Measurements from ENCODE around the gene WWTR1. TPM values are rescaled to one million over a fixed set of nuclear protein-coding genes. Genes with fewer than 3 reads are reported as not detected.

WWTR1 gene
- total RNA-seq, 2 experiments from 2014 or later: 0.40 to 0.63 TPM

DNA sequence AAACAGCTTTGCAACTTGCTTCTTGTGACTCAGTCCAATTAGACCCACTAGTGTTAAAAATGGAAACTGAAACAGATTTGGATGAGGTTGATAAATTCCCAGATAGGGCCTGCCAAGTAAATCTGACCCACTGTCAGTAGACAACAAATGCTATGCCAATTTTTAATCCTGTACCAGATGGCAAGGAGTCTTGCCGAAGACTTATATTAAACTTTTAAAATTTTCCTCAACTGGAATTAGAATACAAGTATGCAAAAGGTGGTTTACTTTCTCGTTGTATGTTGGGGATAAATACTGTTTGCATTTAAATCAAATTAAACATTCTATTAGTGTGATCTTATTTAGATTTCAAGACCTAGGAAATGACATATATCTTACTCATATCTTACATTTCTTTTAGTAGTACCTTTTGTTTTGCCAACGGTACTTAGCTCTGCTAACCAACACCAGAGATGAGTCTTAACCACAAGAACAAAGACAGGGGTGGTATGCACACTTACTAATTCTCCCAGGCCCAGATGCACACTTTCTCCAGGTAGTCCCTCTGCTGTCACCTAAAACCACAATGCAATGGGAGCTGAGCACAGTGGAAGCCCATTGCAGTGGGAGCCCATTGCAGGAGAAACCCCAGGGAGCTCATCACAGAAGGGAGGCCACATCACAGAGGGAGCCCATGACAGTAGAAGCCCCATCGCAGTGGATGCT, 77.8 kb downstream of the WWTR1 start:
- H3K4me1 Mint-ChIP-seq (ENCODE audit: low read depth): peaks cover 20% of the 10 kb centered on the region
- intact Hi-C loops (cut with micrococcal nuclease): no loop called here
- ChIA-PET POLR2A (no interaction called here), CTCF (interaction anchor here (1.4 to 4.0 kb wide), 4 partner anchors 10 to 172 kb away, joined by 3 to 25 read pairs (median 6); partner anchors contain the start of gene COMMD2)
- H3K27me3 Mint-ChIP-seq: peaks cover 4% of the 10 kb centered on the region
- H3K27ac Mint-ChIP-seq: no peak overlapping the region
- ATAC-seq (peak; percentile 80), DNase-seq (no peak)
- TF ChIP-seq, protein P1, sequence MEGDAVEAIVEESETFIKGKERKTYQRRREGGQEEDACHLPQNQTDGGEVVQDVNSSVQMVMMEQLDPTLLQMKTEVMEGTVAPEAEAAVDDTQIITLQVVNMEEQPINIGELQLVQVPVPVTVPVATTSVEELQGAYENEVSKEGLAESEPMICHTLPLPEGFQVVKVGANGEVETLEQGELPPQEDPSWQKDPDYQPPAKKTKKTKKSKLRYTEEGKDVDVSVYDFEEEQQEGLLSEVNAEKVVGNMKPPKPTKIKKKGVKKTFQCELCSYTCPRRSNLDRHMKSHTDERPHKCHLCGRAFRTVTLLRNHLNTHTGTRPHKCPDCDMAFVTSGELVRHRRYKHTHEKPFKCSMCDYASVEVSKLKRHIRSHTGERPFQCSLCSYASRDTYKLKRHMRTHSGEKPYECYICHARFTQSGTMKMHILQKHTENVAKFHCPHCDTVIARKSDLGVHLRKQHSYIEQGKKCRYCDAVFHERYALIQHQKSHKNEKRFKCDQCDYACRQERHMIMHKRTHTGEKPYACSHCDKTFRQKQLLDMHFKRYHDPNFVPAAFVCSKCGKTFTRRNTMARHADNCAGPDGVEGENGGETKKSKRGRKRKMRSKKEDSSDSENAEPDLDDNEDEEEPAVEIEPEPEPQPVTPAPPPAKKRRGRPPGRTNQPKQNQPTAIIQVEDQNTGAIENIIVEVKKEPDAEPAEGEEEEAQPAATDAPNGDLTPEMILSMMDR (IDR thresholded peaks at IDR 0.05): no peak
- no peak overlapping the region for H3K4me3 Mint-ChIP-seq
- H3K9me3 Mint-ChIP-seq: no peaks in the 10 kb centered on the region
- no peaks in the 10 kb centered on the region for H3K36me3 Mint-ChIP-seq (ENCODE audit: low read depth)

DNA sequence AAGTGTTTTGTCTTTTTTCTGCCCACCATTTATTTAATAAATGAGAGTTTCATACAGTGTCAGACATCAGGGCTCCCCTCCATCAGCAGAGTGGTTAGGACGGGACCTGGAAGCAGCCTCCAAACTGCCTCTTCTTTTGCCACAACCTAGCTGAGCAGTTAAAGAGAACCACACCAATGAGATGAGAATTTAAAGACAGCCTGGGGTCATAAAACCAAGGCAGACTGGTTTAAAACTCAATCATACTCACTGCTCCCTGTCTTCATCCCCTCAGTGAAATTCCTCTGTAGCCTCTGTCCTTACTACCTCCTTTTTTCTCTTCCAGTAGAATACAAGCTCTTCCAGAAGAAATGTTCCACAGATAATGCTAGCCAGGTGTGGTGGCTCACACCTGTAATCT, 78.7 kb downstream of the WWTR1 start:
- Mint-ChIP-seq H3K4me1 (ENCODE audit: low read depth) (peaks cover 24% of the 10 kb centered on the region), H3K36me3 (ENCODE audit: low read depth) (no peaks in the 10 kb centered on the region), H3K9me3 (no peaks in the 10 kb centered on the region), H3K27ac (no peak overlapping the region), H3K27me3 (peaks cover 4% of the 10 kb centered on the region), H3K4me3 (no peak overlapping the region)
- CTCF ChIA-PET: interaction anchor here (1.5 to 4.0 kb wide), 3 partner anchors 10 to 173 kb away, joined by 6 to 25 read pairs (median 7); partner anchors contain the start of gene COMMD2
- DNase-seq (no peak), ATAC-seq (no peak)
- TF ChIP-seq, protein P1 (IDR thresholded peaks at IDR 0.05): no peak
- POLR2A ChIA-PET: interaction anchor here (1.1 kb wide), 1 partner anchor 234 kb away, joined by 4 read pairs; the partner anchor contains the start of gene RNF13
- intact Hi-C loops (cut with micrococcal nuclease): no loop called here

DNA sequence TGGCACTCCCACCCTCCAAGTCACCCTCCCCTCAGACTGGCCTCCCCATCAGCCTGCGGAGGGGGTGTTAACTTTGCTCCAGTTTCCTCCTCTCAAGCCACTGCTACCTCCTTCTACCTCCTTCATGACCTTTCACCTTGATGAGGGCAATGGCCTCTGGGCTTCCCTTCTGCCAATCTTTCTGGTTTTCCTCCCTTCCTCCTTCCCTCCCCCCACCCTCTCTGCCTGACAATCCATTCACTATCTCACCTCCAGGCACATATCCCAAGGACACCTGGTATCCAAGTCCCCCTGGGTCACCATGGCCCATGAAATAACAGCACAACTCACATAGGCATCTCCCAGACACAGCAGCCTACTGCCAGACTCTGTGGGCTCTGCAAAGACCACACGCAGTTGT, 80.0 kb downstream of the WWTR1 start:
- TF ChIP-seq, protein P1 (IDR thresholded peaks at IDR 0.05): no peak
- Mint-ChIP-seq H3K27me3 (peaks cover 4% of the 10 kb centered on the region), H3K9me3 (no peaks in the 10 kb centered on the region), H3K4me1 (ENCODE audit: low read depth) (peaks cover 25% of the 10 kb centered on the region), H3K36me3 (ENCODE audit: low read depth) (no peaks in the 10 kb centered on the region), H3K27ac (no peak overlapping the region), H3K4me3 (no peak overlapping the region)
- POLR2A ChIA-PET: no interaction called here
- DNase-seq (no peak), ATAC-seq (no peak)
- CTCF ChIA-PET: interaction anchor here (0.7 to 4.0 kb wide), 2 partner anchors 8 to 10 kb away, joined by 3 to 25 read pairs; no protein-coding TSS in a partner anchor
- intact Hi-C loops (cut with micrococcal nuclease): no loop called here

DNA sequence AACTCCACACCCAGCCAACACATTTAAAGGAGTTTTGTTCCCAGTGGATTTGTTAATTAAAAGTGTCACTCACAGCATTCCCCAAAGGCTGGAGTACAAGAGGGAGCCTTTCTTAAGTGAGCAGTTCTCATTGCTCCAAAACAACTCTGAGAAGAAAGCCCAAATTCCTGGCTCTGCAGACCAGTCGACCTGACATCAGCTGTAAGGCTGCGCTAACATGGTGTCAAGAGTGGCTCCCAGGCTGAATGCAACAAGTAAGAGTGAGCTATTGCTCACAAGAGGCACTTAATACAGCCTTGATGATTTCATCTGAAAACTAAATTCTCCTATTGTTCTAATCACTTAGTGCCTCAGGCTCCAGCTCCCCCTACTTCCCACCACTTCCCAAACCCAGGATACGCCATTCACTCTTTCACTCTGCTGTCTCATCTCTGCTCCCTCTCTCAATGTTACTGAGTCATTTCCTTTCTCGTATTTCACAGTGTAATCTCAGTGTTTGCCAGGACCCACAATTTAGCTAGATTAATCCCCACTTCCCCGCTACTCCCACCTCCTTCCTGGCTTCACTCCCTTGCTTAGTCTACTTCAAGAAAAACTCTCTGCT, 81.8 kb downstream of the WWTR1 start:
- no peak overlapping the region for H3K27ac Mint-ChIP-seq
- H3K4me3 Mint-ChIP-seq: no peak overlapping the region
- H3K9me3 Mint-ChIP-seq: no peaks in the 10 kb centered on the region
- POLR2A ChIA-PET: no interaction called here
- H3K27me3 Mint-ChIP-seq: peaks cover 2% of the 10 kb centered on the region
- H3K36me3 Mint-ChIP-seq (ENCODE audit: low read depth): no peaks in the 10 kb centered on the region
- no peak for ATAC-seq
- intact Hi-C loops (cut with micrococcal nuclease): no loop called here
- no peak for DNase-seq
- H3K4me1 Mint-ChIP-seq (ENCODE audit: low read depth): peaks cover 21% of the 10 kb centered on the region
- TF ChIP-seq, protein P1 (IDR thresholded peaks at IDR 0.05): no peak
- CTCF ChIA-PET: interaction anchor here (1.2 kb wide), 1 partner anchor 142 kb away, joined by 3 read pairs; no protein-coding TSS in a partner anchor

Data from activated CD8-positive, alpha-beta T cell treated with anti-CD3 and anti-CD28 coated beads for 36 hours (primary cell).